Panc1 (cell line): ENCODE measurements around the gene CHERP.

ENCODE experiments used
- POLR2AphosphoS5 ChIP-seq: IDR thresholded peaks from 2 replicates; pipeline ENCODE4 v1.6.1; 2012; ENCODE audit warnings: mild to moderate bottlenecking, low read depth, low read length, moderate library complexity
- TF ChIP-seq, protein P1 (sequence below): fragments of 450-650 bp; IDR thresholded peaks from 2 replicates; pipeline ENCODE4 v1.5.1; 2017; ENCODE audit warnings: mild to moderate bottlenecking

GRCh38 chr19:16571822-16572331 is 29.6 kb upstream of the CHERP start:
- TF ChIP-seq, protein P1, sequence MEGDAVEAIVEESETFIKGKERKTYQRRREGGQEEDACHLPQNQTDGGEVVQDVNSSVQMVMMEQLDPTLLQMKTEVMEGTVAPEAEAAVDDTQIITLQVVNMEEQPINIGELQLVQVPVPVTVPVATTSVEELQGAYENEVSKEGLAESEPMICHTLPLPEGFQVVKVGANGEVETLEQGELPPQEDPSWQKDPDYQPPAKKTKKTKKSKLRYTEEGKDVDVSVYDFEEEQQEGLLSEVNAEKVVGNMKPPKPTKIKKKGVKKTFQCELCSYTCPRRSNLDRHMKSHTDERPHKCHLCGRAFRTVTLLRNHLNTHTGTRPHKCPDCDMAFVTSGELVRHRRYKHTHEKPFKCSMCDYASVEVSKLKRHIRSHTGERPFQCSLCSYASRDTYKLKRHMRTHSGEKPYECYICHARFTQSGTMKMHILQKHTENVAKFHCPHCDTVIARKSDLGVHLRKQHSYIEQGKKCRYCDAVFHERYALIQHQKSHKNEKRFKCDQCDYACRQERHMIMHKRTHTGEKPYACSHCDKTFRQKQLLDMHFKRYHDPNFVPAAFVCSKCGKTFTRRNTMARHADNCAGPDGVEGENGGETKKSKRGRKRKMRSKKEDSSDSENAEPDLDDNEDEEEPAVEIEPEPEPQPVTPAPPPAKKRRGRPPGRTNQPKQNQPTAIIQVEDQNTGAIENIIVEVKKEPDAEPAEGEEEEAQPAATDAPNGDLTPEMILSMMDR = no peak
- TF ChIP-seq POLR2AphosphoS5 = no peak
